AG04449 (cell line): Measurements from ENCODE around the gene BTRC.

ENCODE experiments used
- CTCF ChIA-PET: fragments of 350-600 bp; formaldehyde crosslinking; extraction: SDS; loops from one replicate; lab custom pipeline; 2021; ENCODE audit warnings: antibody characterized with exemption; lab: Yijun Ruan, JAX
- POLR2A ChIA-PET: fragments of 400-600, 350-600 bp; formaldehyde crosslinking; extraction: SDS; loops from one replicate; lab custom pipeline; 2020; ENCODE audit warnings: antibody characterized with exemption, inconsistent platforms; lab: Yijun Ruan, JAX
- DNase-seq: peaks from one replicate; pipeline ENCODE4 v3.0.0-alpha.2; 2010; ENCODE audit warnings: low read depth, low spot score
- H3K4me3 ChIP-seq: 2 replicates; pipeline ENCODE4 v1.5.1; 2011; ENCODE audit warnings: low read depth, mild to moderate bottlenecking, control low read depth, low read length
- TF ChIP-seq, protein P1 (sequence below): IDR thresholded peaks from one replicate; pipeline ENCODE4 v1.5.1; 2011; ENCODE audit warnings: mild to moderate bottlenecking, moderate library complexity, low read length, control low read depth, inconsistent platforms; ENCODE audit not compliant: insufficient read depth; ENCODE audit errors: missing control alignments

Gene BTRC

DNA sequence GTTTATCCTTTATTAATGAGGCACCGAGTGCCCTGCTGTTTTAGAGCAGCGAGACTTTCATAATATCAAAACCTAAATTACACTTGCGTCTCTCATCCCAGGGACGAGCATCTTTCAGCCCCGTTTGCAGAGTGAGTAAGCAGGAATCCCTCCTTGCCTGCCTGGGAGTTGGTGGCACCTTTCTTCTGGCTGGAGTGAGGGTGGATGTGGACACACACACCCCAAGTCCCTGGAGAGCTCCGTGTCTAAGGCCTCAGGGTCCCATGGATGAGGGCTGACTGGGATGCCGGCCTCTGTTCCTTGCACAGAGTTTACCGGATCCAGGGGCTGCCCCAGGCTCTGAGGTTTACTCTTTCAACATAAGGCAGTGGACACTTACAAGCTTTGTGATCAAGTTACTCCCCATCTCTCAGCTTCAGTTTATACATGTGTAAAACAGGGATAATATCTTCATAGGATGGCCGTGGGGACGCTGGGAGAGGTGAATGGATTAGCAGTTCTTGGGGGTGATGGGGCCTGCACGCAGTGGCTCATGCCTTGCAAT is 209.6 kb downstream of the BTRC start:
- DNase-seq: no peak
- POLR2A ChIA-PET: no interaction called here
- TF ChIP-seq, protein P1, sequence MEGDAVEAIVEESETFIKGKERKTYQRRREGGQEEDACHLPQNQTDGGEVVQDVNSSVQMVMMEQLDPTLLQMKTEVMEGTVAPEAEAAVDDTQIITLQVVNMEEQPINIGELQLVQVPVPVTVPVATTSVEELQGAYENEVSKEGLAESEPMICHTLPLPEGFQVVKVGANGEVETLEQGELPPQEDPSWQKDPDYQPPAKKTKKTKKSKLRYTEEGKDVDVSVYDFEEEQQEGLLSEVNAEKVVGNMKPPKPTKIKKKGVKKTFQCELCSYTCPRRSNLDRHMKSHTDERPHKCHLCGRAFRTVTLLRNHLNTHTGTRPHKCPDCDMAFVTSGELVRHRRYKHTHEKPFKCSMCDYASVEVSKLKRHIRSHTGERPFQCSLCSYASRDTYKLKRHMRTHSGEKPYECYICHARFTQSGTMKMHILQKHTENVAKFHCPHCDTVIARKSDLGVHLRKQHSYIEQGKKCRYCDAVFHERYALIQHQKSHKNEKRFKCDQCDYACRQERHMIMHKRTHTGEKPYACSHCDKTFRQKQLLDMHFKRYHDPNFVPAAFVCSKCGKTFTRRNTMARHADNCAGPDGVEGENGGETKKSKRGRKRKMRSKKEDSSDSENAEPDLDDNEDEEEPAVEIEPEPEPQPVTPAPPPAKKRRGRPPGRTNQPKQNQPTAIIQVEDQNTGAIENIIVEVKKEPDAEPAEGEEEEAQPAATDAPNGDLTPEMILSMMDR: no peak
- no peak overlapping the region for H3K4me3 ChIP-seq
- CTCF ChIA-PET: interaction anchor here (1.0 to 3.1 kb wide), 2 partner anchors 218 to 349 kb away, joined by 3 to 15 read pairs; no protein-coding TSS in a partner anchor

DNA sequence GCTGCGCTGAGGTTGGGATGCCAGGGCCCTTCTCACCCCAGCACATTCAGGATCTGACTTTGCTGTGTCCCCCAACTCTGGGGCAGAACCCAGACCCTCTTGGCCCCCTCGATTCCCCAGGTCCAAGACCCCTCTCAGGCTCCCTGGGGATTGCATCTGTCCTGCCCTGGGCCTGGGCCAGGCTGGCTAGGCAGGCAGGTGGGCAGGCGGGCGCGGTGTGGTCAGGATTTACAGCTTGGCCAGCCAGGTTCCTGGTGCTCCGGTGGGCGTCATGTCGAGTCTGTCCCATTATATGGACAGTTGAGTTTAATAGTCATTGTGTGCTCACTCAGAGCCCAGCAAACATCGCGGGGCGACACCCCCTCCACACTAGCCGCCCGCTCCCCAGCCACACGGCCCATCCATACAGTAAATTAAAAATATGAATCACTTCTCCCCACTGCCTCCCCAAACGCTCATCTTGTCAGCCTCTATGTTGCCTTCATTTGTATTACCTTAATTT is 210.6 kb downstream of the BTRC start:
- DNase-seq: no peak
- TF ChIP-seq, protein P1: no peak
- POLR2A ChIA-PET: no interaction called here
- CTCF ChIA-PET: interaction anchor here (1.0 to 9.6 kb wide), 2 partner anchors 217 to 351 kb away, joined by 3 to 281 read pairs; no protein-coding TSS in a partner anchor
- no peak overlapping the region for H3K4me3 ChIP-seq

DNA sequence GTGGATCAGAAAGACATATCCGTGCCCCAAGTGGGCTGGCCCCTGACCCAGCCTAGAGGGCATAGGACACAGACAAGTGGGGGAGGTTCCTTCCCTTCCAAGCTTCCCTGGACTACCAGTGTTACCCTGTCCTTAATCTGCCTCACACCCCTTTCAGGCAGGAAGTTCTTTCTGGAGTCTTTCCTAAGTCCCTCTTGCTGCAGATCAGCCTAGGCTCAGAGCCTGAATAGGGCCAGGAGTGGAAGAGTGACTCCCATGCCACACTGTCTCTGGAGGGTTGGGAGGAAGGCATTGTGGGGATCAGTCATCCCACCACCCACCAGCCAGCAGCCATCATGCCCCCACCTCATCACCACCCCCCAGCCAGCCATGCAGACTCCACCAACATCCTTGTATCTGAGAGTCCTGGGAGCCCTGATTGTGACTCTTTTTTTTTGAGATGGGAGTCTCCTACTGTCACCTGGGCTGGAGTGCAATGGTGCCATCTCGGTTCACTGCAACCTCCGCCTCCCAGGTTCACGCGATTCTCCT is 211.5 kb downstream of the BTRC start:
- TF ChIP-seq, protein P1: no peak
- CTCF ChIA-PET: interaction anchor here (9.6 kb wide), 1 partner anchor 352 kb away, joined by 281 read pairs; no protein-coding TSS in a partner anchor
- no peak for DNase-seq
- no peak overlapping the region for H3K4me3 ChIP-seq
- POLR2A ChIA-PET: no interaction called here

DNA sequence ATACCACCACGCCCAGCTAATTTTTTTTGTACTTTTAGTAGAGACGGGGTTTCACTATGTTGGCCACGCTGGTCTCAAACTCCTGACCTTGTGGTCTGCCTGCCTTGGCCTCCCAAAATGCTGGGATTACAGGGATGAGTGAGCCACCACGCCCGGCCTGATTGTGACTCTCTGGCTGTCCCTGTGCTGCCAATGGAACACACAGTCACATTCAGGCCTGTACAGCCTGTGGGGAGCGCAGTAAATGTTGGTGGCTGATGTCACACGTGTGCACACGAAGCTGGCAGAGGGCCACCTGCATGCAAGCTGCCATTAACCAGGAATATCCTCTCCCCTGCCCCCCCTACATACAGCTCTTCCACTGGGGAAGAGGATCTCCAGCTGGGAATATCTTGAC is 212.0 kb downstream of the BTRC start:
- TF ChIP-seq, protein P1: no peak
- ChIA-PET POLR2A (no interaction called here), CTCF (interaction anchor here (9.6 kb wide), 1 partner anchor 352 kb away, joined by 281 read pairs; no protein-coding TSS in a partner anchor)
- no peak for DNase-seq
- H3K4me3 ChIP-seq: no peak overlapping the region

DNA sequence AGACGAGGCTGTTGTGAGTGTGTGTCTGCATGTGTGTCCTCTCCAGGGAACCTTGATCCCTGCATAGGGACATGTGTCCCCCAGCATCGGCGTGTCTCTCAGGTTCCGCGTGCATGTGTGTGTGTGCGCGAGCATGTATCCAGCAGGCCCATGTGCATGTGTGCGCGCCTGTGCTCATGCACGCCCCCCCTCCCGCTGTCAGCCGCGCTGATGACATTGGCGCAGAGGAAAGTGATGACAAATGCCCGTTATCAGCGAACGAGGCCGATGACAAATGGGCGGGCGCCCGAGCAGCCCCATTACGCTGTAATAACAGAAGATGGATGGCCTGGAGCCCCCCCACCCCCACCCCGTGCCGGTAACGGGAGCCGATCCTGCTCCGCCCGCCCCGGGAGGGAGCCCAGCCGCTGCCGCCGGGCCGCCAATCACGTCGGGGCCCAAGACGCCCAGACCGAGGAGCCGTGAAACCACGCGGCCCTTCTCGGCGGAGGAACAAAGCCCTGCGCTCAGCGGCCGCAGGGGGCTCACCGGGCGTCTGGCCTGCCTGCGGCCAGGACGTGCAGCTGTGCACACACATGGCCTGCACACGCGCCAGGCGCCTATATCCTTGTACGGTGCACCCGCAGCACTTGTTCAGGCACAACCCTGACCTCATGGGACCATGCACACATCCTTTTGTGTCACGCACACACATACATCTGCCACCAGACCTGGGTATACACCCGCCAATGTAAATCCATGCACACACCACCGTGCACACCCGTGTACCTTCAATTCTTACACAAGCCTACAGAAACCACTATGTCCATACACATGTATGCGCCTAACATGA is 212.6 kb downstream of the BTRC start:
- ChIA-PET POLR2A (no interaction called here), CTCF (interaction anchor here (9.6 kb wide), 1 partner anchor 353 kb away, joined by 281 read pairs; no protein-coding TSS in a partner anchor)
- TF ChIP-seq, protein P1: no peak
- DNase-seq: no peak
- peak overlapping the region; percentile 41 for H3K4me3 ChIP-seq
